Vagina (tissue), 2 donors: Measurements from ENCODE around the gene LCN1. TPM values are rescaled to one million over a fixed set of nuclear protein-coding genes. Genes with fewer than 3 reads are reported as not detected.

Experiments
- DNase-seq, 2 donors: peaks; one replicate each; pipeline ENCODE4 v3.0.0-alpha.2; 2017; ENCODE audit errors: extremely low spot score in 2 of 2
- H3K27ac ChIP-seq: fragments of 200-600 bp; sonication (generic); one replicate; pipeline ENCODE4 v1.5.1; 2019
- H3K27me3 ChIP-seq: fragments of 200-600 bp; sonication (generic); one replicate; pipeline ENCODE4 v1.5.1; 2019
- H3K36me3 ChIP-seq, 2 donors: fragments of 200-600 bp; sonication (generic); one replicate each; pipeline ENCODE4 v1.5.1; 2017 to 2019
- H3K4me1 ChIP-seq: fragments of 200-600 bp; sonication (generic); one replicate; pipeline ENCODE4 v1.5.1; 2019
- H3K4me3 ChIP-seq, 2 donors: fragments of 200-600 bp; sonication (generic); 1 replicate in 1 of 2; 2 replicates in 1 of 2; pipeline ENCODE4 v1.5.1; 2016 to 2019
- H3K9me3 ChIP-seq: fragments of 200-600 bp; sonication (generic); one replicate; pipeline ENCODE4 v1.5.1; 2019
- CTCF ChIP-seq, 3 experiments: fragments of 450-650 bp in 2 of 3; fragments of 200-600 bp in 1 of 3; sonication (generic) in 1 of 3; IDR thresholded peaks; one replicate each; pipeline ENCODE4 v1.5.1; 2017 to 2019; ENCODE audit warnings: antibody characterized with exemption in 3 of 3, mild to moderate bottlenecking in 2 of 3, moderate library complexity in 2 of 3
- POLR2A ChIP-seq, 2 donors: fragments of 450-650 bp; IDR thresholded peaks; one replicate each; pipeline ENCODE4 v1.6.1; 2017; ENCODE audit warnings: antibody characterized with exemption in 2 of 2, mild to moderate bottlenecking in 2 of 2, moderate library complexity in 2 of 2
- POLR2AphosphoS5 ChIP-seq, 2 donors: sonication (generic); formaldehyde crosslinking; IDR thresholded peaks; one replicate each; pipeline ENCODE4 v1.9.0; 2017; ENCODE audit warnings: antibody characterized with exemption in 2 of 2, mild to moderate bottlenecking in 2 of 2, low read depth in 1 of 2; ENCODE audit not compliant: insufficient read depth in 1 of 2
- intact Hi-C: fragments of 100-400 bp; cut with DNase I; formaldehyde crosslinking; loops from one replicate; pipeline ENCODE4 v1.15.1; 2023
- total RNA-seq: library from RNA; depleted of rRNA; stranded (reverse); fragments of >200 nt; gene quantifications from one replicate; pipeline ENCODE4 v1.2.3, GENCODE V29; 2016

The LCN1 gene
- total RNA-seq, 1 donor from 2014 or later: not detected

DNA sequence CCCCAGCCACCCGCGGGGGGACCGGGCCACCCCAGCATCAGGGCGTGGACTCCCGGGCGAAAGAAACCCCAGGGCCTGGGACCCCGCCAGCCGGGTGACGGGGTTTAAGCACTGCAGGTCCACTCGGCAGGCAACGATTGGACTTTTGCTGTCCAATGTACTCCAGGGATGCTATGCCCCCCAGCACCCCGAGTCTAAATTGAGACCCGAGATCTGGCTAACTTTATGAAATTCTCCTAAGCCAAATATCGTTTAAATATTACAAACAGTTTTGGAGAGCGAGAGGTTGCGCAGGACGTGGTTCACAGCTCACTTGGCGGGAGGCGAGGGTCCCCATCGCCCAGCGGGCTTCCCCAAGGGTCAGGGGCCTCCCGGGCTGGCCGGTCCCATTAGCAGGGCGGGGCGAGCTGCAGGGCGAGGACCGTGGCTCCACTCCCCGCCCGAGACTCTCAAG is 21.1 kb upstream of the LCN1 start:
- H3K4me3 ChIP-seq: peak overlapping the region; percentile 83 to 98
- no peak for DNase-seq
- TF ChIP-seq POLR2A (IDR thresholded peaks at IDR 0.05) (no peak), POLR2AphosphoS5 (IDR thresholded peaks at IDR 0.05; ENCODE audit: insufficient read depth in 1 of 2, low read depth in 1 of 2) (no peak), CTCF (IDR thresholded peaks at IDR 0.05) (no peak)
- H3K27ac ChIP-seq: peak overlapping the region; percentile 81
- no peaks in the 10 kb centered on the region for H3K27me3 ChIP-seq
- intact Hi-C loops: no loop called here
- peaks cover 0 to 20% of the 10 kb centered on the region in 2 donors for H3K36me3 ChIP-seq
- peaks cover 24% of the 10 kb centered on the region for H3K4me1 ChIP-seq
- H3K9me3 ChIP-seq: no peaks in the 10 kb centered on the region

- no peaks in the 10 kb centered on the region for H3K27me3 ChIP-seq
- peak within 1 kb of the TSS; percentile 81 for H3K27ac ChIP-seq
- peak; percentile 62 to 87 (median 77) for TF ChIP-seq CTCF (IDR thresholded peaks at IDR 0.05)
- TF ChIP-seq POLR2A (IDR thresholded peaks at IDR 0.05): peak in 1 of 2 donors; percentile 17
- TF ChIP-seq POLR2AphosphoS5 (IDR thresholded peaks at IDR 0.05; ENCODE audit: insufficient read depth in 1 of 2, low read depth in 1 of 2): peak in 1 of 2 donors; percentile 32
- no peak for DNase-seq
- H3K36me3 ChIP-seq: peaks cover 0 to 24% of the 10 kb centered on the region in 2 donors
- H3K9me3 ChIP-seq: no peaks in the 10 kb centered on the region
- intact Hi-C loops: no loop called here
- H3K4me3 ChIP-seq: peak within 1 kb of the TSS; percentile 83 to 98
- peaks cover 24% of the 10 kb centered on the region for H3K4me1 ChIP-seq
Measured at GRCh38 chr9:135500525-135501260, 20.5 kb upstream of the LCN1 start, which contains the start of gene MRPS2. Gene MRPS2 (plus strand): TSS chr9:135500682. CDS start chr9:135500711, 29 bp downstream.

DNA sequence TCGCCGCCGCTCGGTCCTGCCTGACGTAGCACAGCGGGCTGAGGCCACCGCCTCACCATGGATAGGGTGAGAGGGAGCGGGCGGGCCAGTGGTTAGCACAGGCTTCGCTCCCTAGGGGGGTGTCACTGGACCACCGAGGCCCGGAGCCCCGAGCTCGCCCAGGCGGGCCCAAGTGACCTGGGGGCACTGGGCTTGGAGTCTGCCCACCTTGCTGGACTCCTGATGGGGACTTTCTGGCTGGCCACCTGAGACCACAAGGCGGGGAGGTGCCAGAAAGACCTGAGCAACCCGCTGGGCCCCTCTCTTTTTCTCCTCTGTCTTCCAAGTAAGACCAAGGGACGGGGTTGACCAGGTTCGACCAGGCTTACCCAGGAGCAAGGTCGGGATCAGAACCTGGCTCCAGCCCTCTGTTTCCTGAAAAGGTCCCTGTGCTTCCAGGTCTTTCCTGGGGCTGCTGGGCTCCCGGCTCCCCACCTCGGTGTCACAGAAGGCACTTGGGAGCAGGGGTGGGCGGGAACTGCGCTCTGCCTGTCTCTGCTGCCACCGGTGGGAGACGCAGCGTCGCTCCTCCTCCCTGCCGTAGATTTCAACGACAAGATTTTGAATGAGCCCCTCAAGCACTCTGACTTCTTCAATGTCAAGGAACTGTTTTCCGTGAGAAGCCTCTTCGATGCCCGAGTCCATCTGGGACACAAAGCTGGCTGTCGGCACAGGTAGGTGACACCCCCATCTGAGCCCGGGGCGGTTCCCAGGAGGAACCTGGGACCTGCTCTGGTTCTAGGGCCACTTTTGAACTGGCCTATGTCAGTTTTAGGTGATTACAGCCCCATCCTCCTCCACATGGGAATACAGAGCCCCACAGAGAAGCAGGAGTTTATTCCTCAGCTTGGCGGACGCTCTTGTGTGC is 19.7 kb upstream of the LCN1 start:
- H3K27me3 ChIP-seq: no peaks in the 10 kb centered on the region
- no peaks in the 10 kb centered on the region for H3K9me3 ChIP-seq
- intact Hi-C loops: no loop called here
- no peak for DNase-seq
- peak overlapping the region; percentile 81 for H3K27ac ChIP-seq
- peak overlapping the region; percentile 83 to 98 for H3K4me3 ChIP-seq
- H3K4me1 ChIP-seq: peaks cover 24% of the 10 kb centered on the region
- H3K36me3 ChIP-seq: peaks cover 0 to 24% of the 10 kb centered on the region in 2 donors
- TF ChIP-seq POLR2A (IDR thresholded peaks at IDR 0.05) (no peak), CTCF (IDR thresholded peaks at IDR 0.05) (no peak), POLR2AphosphoS5 (IDR thresholded peaks at IDR 0.05; ENCODE audit: insufficient read depth in 1 of 2, low read depth in 1 of 2) (no peak)

DNA sequence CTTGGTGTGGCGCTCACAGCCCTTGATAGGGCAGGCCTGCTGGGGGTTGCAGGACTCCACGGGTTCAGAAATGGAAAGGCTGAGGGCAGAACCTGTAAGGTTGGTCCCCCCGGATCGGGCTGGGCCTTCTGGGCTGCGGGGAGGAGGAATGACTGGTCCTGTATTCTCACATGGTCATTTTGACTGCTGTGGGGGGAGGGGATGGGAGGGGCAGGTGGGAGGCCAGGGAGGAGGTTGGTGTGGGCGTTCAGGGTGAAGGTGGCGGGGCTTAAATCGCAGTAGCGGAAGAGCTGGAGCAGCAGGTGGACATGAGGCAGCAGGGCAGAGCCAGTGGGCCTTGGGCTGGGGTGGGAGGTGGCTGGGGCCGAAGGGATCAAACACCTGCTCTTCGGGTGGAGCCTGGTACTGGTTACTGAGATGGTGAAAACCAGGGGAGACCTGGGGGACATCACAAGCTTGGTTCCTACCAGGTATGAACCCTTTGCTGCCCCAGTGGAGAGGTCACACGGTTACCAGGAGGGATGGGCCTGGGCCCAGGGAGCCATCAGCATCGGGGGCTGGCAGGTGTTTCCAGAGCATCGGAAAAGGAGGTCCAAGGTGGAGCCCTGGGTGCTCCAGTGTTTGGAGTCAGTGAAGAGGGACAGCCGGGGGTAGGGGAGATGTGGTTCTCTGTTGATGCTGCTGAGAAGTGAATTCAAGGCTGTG is 18.9 kb upstream of the LCN1 start:
- peaks cover 0 to 24% of the 10 kb centered on the region in 2 donors for H3K36me3 ChIP-seq
- H3K27me3 ChIP-seq: no peaks in the 10 kb centered on the region
- intact Hi-C loops: no loop called here
- DNase-seq: no peak
- no peak overlapping the region for H3K27ac ChIP-seq
- no peaks in the 10 kb centered on the region for H3K9me3 ChIP-seq
- H3K4me3 ChIP-seq: peak overlapping the region; percentile 83 to 98
- TF ChIP-seq CTCF (IDR thresholded peaks at IDR 0.05) (no peak), POLR2A (IDR thresholded peaks at IDR 0.05) (no peak), POLR2AphosphoS5 (IDR thresholded peaks at IDR 0.05; ENCODE audit: insufficient read depth in 1 of 2, low read depth in 1 of 2) (no peak)
- peaks cover 24% of the 10 kb centered on the region for H3K4me1 ChIP-seq
